HFF-Myc (cell line): ENCODE data around the gene ZNF814.
"Not testable (repeated sequence)": the region's sequence is repeated elsewhere in the genome, so short reads cannot be mapped to it uniquely, and the experiment has no call there.

Experiments used
- DNase-seq: peaks from one replicate; pipeline ENCODE4 v3.0.0-alpha.2; 2011; ENCODE audit warnings: low read depth; ENCODE audit errors: extremely low read depth
- H3K4me3 ChIP-seq: replicated peaks from 2 replicates; pipeline ENCODE4 v1.5.1; 2011; ENCODE audit warnings: low read depth, mild to moderate bottlenecking, control low read depth, low read length
- TF ChIP-seq, protein P1 (sequence below): IDR thresholded peaks from 2 replicates; pipeline ENCODE4 v1.5.1; 2012; ENCODE audit warnings: mild to moderate bottlenecking, low read depth, low read length, control low read depth; ENCODE audit errors: missing control alignments

The ZNF814 gene

DNA sequence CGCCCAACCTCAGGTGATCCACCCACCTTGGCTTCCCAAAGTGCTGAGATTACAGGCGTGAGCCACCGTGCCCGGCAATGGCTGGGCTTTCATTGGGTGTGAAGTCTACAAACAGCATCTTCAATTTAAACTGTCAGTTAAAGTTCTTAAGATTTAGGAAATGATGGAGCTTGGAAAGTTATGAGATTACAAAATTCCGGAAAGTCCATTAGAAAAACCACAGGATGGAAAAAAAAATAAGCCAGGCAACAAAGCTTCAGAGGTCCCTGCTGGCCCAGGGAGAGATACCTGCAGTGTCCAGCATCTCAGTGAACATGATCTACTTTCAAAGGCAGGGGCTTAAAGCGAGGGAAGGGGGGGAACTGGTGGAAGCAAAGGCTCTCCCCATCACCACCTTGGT, 63.3 kb downstream of the ZNF814 start:
- no peak overlapping the region for H3K4me3 ChIP-seq
- DNase-seq: no peak
- TF ChIP-seq, protein P1, sequence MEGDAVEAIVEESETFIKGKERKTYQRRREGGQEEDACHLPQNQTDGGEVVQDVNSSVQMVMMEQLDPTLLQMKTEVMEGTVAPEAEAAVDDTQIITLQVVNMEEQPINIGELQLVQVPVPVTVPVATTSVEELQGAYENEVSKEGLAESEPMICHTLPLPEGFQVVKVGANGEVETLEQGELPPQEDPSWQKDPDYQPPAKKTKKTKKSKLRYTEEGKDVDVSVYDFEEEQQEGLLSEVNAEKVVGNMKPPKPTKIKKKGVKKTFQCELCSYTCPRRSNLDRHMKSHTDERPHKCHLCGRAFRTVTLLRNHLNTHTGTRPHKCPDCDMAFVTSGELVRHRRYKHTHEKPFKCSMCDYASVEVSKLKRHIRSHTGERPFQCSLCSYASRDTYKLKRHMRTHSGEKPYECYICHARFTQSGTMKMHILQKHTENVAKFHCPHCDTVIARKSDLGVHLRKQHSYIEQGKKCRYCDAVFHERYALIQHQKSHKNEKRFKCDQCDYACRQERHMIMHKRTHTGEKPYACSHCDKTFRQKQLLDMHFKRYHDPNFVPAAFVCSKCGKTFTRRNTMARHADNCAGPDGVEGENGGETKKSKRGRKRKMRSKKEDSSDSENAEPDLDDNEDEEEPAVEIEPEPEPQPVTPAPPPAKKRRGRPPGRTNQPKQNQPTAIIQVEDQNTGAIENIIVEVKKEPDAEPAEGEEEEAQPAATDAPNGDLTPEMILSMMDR: no peak

DNA sequence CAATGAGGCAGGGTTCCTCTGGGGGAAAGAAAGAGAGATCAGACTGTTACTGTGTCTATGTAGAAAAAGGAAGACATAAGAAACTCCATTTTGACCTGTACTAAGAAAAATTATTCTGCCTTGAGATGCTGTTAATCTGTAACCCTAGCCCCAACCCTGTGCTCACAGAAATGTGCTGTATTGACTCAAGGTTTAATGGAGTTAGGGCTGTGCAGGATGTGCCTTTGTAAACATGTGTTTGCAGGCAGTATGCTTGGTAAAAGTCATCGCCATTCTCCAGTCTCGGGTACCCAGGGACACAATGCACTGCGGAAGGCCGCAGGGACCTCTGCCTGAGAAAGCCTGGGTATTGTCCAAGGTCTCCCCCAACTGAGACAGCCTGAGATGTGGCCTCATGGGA, 65.2 kb downstream of the ZNF814 start:
- H3K4me3 ChIP-seq, DNase-seq: not testable (repeated sequence)

DNA sequence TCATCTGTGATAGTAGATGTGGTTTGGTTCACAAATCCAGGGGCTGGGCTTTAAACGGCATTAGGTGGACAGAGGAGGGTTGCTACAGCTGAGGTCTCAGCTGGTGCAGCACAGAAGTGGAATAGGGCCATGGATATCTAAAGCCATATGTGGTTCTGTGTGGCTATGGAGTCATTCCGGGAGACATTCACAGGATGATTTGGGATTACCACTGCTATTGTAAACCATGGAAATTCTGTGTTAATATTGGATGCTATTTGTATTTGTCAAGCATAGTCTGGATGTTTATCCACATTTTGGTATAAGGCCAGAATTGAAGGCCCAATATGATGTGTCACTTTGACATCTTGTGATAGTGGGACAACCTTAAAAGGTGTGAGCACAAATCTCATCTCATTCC, 65.7 kb downstream of the ZNF814 start:
- not testable (repeated sequence) for DNase-seq
- H3K4me3 ChIP-seq: 0 out of 2 replicates have a peak overlapping the region, but pooled peaks have one; percentile 3

DNA sequence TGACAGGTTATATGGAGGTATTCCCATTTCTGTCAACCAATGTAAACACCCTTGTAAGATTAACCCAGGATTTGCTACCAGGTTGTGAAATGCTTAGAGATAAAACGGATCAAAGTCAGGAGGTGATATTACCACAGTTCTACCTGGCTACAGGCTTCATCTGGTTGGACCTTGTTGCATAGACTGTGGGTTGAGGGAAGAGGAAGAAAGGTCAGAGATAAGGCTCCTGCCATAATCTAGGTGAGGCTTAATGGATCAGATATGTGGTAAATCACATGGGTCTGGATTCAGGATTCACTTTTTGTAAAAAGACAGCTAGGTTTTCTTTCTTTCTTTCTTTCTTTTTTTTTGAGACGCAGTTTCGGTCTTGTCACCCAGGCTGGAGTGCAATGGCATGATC, 67.3 kb downstream of the ZNF814 start:
- 0 out of 2 replicates have a peak overlapping the region, but pooled peaks have one; percentile 4 for H3K4me3 ChIP-seq
- DNase-seq: not testable (repeated sequence)

DNA sequence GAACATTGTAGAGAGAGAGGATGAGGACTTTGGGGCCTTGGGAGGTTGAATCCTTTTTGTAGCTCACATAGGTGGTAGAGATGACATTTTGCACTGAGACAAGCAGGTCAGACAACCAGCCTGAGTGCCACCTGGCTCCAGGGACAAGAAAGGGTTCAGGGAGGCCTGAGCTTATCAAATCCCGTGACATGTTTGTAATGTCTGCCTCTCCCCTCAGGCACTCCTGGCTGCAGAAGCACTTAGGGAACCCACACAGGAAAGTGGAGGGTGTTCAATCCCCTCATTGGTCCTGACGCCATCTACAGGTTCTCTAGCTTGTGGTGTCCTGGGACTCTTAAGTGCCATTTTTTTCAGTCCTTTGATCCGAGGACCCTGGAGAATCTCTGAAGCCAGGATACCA, 67.7 kb downstream of the ZNF814 start:
- peak overlapping the region; percentile 100 for H3K4me3 ChIP-seq
- DNase-seq: not testable (repeated sequence)

DNA sequence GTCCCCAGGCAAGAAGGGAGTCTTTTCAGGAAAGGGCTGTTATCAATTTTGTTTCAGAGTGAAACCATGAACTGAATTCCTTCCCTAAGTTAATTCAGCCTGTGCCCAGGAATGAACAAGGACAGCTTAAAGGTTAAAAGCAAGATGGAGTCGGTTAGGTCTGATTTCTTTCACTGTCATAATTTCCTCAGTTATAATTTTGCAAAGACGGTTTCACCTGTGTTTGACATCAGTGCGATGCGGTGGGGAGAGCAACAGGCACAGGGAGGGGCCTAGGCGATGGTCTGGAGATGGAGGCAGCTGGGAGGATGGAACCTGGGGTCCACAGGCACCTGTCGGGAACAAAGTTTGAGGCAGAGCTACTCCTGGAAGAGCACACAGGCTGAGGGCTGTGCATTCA, 68.2 kb downstream of the ZNF814 start:
- H3K4me3 ChIP-seq: peak overlapping the region; percentile 100
- TF ChIP-seq, protein P1: no peak
- no peak for DNase-seq

DNA sequence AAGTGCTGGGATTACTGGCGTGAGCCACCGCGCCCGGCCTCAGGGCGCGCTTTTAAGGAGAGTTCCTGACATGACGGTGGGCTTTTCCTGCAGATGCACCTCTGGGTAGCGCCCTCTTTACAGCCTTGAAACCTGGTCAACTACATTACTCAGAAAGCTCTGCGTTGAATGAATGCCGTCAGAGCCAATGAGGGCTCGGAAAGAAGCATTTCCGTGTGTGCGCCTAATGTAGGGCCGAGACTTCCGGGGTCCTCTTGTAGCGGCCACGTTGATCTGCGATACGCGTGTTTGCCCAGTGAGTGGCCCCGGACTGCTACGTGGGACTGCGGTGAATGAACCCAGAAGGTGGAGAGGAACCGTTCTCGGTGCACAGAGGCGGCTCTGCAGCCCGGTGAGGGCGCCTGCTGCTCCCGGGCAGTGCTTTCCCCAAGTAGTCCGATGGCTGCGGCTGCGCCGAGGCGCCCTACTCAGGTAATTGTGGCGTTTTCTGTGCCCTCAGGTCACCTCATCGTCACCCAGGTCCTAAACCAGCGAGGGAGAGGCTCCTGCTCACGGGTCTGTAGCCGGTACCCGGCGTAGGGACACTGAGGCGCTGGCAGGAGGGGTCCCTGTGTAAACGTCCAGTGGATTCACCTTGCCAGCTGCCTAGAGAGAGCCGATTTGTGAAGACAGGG, 69.2 kb downstream of the ZNF814 start:
- peak; percentile 88 for DNase-seq
- H3K4me3 ChIP-seq: peak overlapping the region; percentile 100
- TF ChIP-seq, protein P1: no peak

DNA sequence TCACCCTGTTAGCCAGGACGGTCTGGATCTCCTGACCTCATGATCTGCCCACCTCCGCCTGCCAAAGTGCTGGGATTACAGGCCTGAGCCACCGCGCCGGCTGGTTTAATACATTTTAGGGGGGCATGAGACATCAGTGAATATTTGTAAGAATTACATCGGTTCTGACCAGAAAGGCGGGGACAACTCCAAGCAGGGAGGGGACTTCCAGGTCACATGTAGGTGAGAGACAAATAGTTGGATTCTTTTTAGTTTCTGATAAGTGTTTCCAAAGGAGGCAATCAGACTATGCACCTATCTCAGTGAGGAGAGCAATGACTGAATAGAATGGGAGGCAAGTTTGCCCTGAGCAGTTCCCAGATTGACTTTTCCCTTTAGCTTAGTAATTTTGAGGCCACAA, 70.5 kb downstream of the ZNF814 start:
- no peak overlapping the region for H3K4me3 ChIP-seq
- no peak for DNase-seq
- TF ChIP-seq, protein P1: no peak

DNA sequence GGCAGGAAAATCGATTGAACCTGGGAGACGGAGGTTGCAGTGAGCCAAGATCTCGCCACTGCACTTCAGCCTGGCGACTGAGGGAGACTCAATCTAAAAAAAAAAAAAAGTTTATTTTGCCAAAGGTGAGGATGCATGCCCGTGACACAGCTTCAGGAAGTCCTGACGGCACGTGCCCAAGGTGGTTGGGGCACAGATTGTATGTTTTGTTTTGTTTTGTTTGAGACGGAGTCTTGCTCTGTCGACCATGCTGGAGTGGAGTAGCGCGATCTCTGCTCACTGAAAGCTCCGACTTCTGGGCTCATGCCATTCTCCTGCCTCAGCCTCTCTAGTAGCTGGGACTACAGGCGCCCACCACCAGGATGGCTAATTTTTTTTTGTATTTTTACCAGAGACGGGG, 70.9 kb downstream of the ZNF814 start:
- no peak overlapping the region for H3K4me3 ChIP-seq
- TF ChIP-seq, protein P1: no peak
- DNase-seq: no peak
